Measurements from ENCODE around the gene SLAIN1. TPM values are rescaled to one million over a fixed set of nuclear protein-coding genes. Genes with fewer than 3 reads are reported as not detected.

The SLAIN1 gene
- total and polyA plus RNA-seq, 2 of the 8 experiments (the other 6 are each of a cell fraction or from before 2014, with no cell fraction given) = 35.0 to 37.7 TPM

GRCh38 chr13:77811381-77811780 is 113.9 kb downstream of the SLAIN1 start:
- Histone ChIP-seq H3K27me3 (replicated peaks in 1 of 4; ENCODE audit: control insufficient read depth in 3 of 4, extremely low read depth in 1 of 4, insufficient read depth in 3 of 4, low read length in 3 of 4) (no peaks in the 10 kb centered on the region), H3K9me3 (ENCODE audit: insufficient read depth in 2 of 2, low read depth in 1 of 2, low read length in 1 of 2) (no peaks in the 10 kb centered on the region), H3K79me1 (ENCODE audit: low read depth, low read length) (no peaks in the 10 kb centered on the region), H3K23ac (ENCODE audit: insufficient read length) (no peak overlapping the region), H3K23me2 (ENCODE audit: low read depth, low read length) (no peaks in the 10 kb centered on the region), H3K36me3 (ENCODE audit: control insufficient read depth in 2 of 4, insufficient read depth in 4 of 4, low read length in 3 of 4) (no peaks in the 10 kb centered on the region), H4K5ac (ENCODE audit: insufficient read length, low read depth, low read length) (no peak overlapping the region), H2BK20ac (ENCODE audit: low read length) (no peak overlapping the region), H4K91ac (replicated peaks; ENCODE audit: insufficient read length, low read length) (no peak overlapping the region), H3K14ac (ENCODE audit: insufficient read length) (no peak overlapping the region), H2BK15ac (ENCODE audit: low read length) (no peak overlapping the region), H4K8ac (ENCODE audit: extremely low read depth, insufficient read depth, low read length) (no peak overlapping the region), H3K27ac (ENCODE audit: low read depth, low read length) (no peak overlapping the region), H3K56ac (replicated peaks; ENCODE audit: insufficient read length, low read depth, low read length) (no peak overlapping the region), H4K20me1 (replicated peaks in 1 of 2; ENCODE audit: control insufficient read depth in 1 of 2, insufficient read depth in 2 of 2, low read length in 2 of 2) (no peaks in the 10 kb centered on the region), H3K4me1 (replicated peaks in 1 of 4; ENCODE audit: control insufficient read depth in 3 of 4, insufficient read depth in 4 of 4, low read length in 3 of 4) (no peaks in the 10 kb centered on the region), H3K4me2 (ENCODE audit: insufficient read depth in 1 of 2, low read depth in 2 of 2, low read length in 2 of 2) (no peak overlapping the region), H2BK12ac (ENCODE audit: low read depth, low read length) (no peak overlapping the region), H3K79me2 (ENCODE audit: control insufficient read depth in 1 of 2, insufficient read depth in 2 of 2, low read length in 2 of 2) (no peaks in the 10 kb centered on the region), H3K4ac (replicated peaks; ENCODE audit: insufficient read length, low read depth, low read length) (no peak overlapping the region), H3K4me3 (ENCODE audit: extremely low read depth in 1 of 4, insufficient read depth in 2 of 4, low read depth in 3 of 4, low read length in 4 of 4) (no peak overlapping the region), H2BK120ac (replicated peaks; ENCODE audit: low read depth, low read length) (no peak overlapping the region), H3K9ac (replicated peaks in 1 of 4; ENCODE audit: extremely low read depth in 1 of 4, low read depth in 3 of 4, low read length in 3 of 4) (no peak overlapping the region), H2BK5ac (ENCODE audit: low read depth, low read length) (no peak overlapping the region), H3K18ac (ENCODE audit: extremely low read depth, low read length) (no peak overlapping the region), H2AFZ (ENCODE audit: low read length) (no peak overlapping the region), H2AK5ac (ENCODE audit: low read depth, low read length) (no peak overlapping the region)
- WGBS, 2 experiments (ENCODE audit: extremely low coverage in 1 of 2, insufficient coverage in 1 of 2, insufficient read length in 1 of 2, insufficient replicate concordance in 2 of 2, low coverage in 1 of 2, low lambda C conversion rate in 2 of 2, missing lambda C conversion rate in 1 of 2) = 95% methylated on average over 2 of the region's 2 CpGs; no CpG with 5 or more reads in 1 of the 2 experiments
- FAIRE-seq = no peak
- POLR2A ChIA-PET (ENCODE audit: partially characterized antibody) = no interaction called here
- CTCF ChIA-PET (ENCODE audit: partially characterized antibody) = interaction anchor here (1.0 to 6.2 kb wide), 25 partner anchors 9 to 323 kb away, joined by 3 to 51 read pairs (median 5); no protein-coding TSS in a partner anchor
- DNase-seq (ENCODE audit: low read depth in 1 of 2, low spot score in 2 of 2) = no peak
- TF ChIP-seq GTF2F1 (IDR thresholded peaks at IDR 0.05; ENCODE audit: borderline replicate concordance, low read depth, low read length) (no peak), YY1 (IDR thresholded peaks at IDR 0.05; ENCODE audit: low read depth, low read length) (no peak), USF2 (IDR thresholded peaks at IDR 0.05; ENCODE audit: low read length) (no peak), ASH2L (IDR thresholded peaks at IDR 0.05; ENCODE audit: low read length) (no peak), JUN (IDR thresholded peaks at IDR 0.05; ENCODE audit: low read depth, low read length) (no peak), TCF12 (IDR thresholded peaks at IDR 0.05; ENCODE audit: low read depth, low read length) (no peak), KDM4A (IDR thresholded peaks at IDR 0.05; ENCODE audit: low read depth, low read length, severe bottlenecking) (no peak), SP1 (IDR thresholded peaks at IDR 0.05; ENCODE audit: low read depth, low read length) (no peak), SP2 (IDR thresholded peaks at IDR 0.05; ENCODE audit: low read length) (no peak), JUND (IDR thresholded peaks at IDR 0.05; ENCODE audit: low read length) (no peak), TAF7 (optimal IDR thresholded peaks at IDR 0.05; ENCODE audit: borderline replicate concordance, low read depth, low read length) (no peak), CBX5 (IDR thresholded peaks at IDR 0.05; ENCODE audit: low read depth, low read length) (no peak), NANOG (IDR thresholded peaks at IDR 0.05; ENCODE audit: insufficient read depth, low read depth, low read length, poor library complexity, severe bottlenecking) (no peak), ZNF274 (IDR thresholded peaks at IDR 0.05; ENCODE audit: borderline replicate concordance, extremely low read depth, low read length) (no peak), CHD1 (IDR thresholded peaks at IDR 0.05; ENCODE audit: low read depth, low read length) (no peak)

Measured in H1 (cell line).